ENCODE results near the gene VSIG10L.

VSIG10L gene

DNA sequence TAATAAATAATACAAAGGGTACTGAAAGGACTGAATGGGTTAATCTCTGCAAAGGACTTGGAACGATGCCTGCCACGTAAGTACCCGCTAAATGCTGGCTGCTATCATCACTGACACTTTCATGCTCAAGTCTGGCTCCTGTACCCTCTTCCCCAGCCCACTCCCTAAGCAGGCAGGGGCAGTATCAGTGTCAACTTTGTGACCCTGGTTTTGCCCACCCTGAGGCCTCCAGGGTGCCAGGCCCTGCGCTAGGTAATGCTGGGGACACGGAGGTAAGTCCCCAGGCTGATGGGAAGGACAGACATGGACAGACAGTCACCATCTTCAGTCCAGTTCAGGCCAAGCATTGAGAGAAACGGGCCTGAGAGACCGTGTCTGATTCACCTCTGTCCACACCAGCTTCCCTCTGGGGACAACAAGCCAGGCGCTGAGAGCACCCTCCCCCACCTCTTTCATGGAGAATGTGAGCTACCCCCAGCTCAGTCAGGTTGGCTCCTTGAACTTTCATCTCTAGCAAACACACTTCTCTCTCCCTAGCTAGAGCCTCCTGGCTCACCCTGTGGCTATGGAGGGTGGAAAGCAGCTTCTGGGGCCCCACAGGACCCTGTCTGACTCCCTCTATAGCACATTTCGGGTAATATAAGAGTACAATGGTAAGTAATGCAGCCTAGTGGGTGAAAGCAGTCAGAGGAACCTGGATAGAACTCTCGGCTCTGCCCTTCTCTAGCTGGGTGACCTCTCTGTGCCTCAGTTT, 23.4 kb upstream of the VSIG10L start:
- no peak for DNase-seq (ENCODE audit: low spot score)

DNA sequence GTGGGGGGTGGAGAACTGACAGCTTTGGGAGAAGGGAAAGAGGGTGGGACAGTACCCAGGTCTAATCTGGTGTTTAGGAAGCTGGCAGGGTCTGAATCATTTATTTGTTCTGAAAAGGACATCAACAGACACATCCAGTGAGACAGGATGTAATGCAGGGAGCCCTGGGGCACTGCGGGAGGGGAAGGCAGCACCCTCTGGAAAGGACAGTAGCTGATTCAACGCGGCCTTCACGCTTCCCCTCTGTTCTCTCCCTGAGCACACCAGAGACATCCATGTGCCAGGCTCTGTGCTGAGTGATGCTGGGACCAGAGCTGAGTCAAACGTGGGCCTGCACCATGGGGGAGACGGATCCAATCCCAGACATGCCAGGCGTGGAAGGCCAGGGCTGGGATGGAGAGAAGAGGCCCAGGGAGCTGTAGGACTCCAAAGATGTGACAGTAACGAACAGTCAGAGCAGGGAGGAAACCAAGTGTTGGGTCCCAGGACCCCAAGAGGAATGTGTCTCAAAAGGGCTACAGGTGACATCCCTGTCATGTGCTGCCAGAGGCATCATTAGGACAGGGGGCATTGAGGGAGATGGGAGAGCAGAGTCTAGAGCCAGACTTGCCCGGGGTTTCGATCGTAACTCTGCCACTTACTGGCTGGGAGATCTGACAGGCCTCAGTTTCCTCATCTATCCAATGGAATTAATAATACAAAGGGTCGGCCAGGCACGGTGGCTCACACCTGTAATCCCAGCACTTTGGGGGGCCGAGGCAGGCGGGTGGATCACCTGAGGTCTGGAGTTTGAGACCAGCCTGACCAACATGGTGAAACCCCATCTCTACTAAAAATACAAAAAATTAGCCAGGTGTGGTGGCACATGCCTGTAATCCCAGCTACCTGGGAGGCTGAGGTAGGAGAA, 22.5 kb upstream of the VSIG10L start:
- no peak for DNase-seq (ENCODE audit: low spot score)

DNA sequence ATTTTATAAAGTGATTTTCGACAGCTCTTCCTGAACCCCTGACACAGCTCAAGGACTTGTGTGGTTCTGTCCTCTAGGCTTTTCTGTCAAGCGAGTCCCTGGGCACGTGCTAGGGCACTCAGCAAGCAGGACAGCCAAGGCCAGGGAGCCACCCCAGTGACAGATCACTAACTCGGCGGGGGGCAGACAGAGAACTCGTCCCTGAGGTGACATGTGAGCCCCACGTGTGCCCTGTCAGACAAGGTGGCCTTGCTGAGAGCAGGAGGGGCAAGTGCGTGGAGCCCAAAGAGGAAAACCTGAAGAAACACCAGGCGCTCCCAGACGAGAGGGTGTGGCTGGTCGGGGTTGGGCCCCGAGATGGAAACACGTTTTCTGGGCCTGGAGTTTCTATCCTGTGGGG, 19.3 kb upstream of the VSIG10L start:
- DNase-seq (ENCODE audit: low spot score), result no peak

DNA sequence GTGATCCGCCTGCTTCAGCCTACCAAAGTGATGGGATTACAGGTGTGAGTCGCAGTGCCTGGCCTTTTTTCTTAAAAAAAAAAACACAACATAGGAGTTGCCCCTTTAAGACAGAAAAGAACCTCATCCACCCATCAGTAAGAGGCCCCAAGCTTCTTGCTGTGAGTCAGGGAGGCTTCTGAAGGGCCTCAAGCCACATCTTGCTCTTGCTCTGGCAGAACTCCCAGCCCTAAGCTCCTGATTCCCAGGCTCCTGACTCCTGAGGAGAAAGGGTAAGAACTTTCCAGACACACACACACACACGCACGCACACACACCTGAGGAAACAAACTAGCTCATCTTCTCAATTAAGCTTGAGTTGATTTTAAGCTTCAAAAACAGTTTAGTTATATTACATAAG, 17.4 kb upstream of the VSIG10L start:
- DNase-seq (ENCODE audit: low spot score), result no peak

DNA sequence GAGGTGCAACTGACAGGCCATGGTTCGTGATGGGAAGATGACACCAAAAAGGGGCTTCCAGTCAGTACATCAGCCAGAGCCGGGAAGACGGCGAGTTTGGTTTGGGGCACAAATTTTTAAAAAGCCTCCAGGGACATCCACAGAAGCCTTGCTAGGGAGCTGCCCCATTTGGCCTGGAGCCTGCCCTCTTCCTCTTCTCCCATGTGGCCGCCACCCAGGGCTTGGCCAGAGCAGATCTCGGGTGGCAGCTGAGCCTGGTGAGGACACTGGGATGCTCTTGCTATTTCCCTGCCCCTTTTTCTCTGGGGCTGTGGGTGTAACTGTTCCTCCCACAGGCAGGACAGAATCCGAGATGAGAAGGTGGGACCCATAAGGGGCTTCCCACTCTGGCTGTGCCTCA, 16.0 kb upstream of the VSIG10L start:
- DNase-seq (ENCODE audit: low spot score), result no peak

GRCh38 chr19:51356159-51356801, 14.3 kb upstream of the VSIG10L start:
- DNase-seq (ENCODE audit: low spot score), result no peak

DNA sequence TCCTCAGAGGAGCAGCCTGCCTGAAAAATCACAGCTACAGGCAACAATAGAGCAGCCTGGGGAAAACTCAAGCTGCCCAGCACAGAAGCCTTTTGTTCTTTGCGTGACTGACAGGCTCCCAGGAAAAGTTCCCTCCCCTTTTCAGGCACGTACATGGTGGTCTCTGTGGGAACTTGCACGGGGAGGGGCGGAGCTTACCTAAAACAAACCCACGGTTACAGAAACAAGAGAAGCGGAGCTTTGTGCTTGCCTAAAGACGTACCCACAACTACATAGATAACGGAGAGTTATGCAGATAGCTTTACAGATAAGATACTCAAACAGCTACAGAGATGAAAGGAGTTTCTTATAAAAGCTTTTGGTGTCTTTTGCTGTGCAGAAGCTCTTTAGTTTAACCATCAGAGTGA, 12.8 kb upstream of the VSIG10L start:
- DNase-seq (ENCODE audit: low spot score), result peak; percentile 60

DNA sequence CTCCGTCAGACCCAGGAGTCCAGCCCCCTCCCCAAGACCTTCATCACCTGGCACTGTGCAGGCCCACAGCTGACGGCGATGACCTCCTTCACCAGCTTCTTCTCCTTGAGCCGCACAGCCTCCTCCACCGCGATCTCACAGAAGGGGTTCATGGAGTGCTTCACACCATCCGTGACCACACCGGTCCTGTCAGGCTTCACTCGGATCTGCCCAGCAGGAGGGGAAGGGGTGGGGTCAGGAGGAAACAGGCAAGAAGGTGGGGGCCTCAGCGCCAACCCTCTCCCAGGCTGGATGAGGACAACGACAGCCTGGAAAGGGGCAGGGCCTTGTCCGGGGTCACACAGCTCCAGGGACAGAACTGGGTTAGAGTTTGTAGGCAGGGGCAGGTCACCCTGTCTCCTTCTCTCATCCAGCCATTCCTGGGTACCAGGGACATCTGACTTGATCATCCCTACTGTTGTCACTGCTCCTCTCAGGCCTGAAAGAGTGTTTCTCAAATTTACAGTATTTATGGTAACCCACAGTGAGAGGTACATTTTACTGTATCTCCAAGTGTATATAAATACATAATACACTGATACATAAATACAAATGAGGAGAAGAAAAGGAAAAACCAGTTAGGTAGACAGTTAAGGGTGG, 12.3 kb upstream of the VSIG10L start:
- no peak for DNase-seq (ENCODE audit: low spot score)

DNA sequence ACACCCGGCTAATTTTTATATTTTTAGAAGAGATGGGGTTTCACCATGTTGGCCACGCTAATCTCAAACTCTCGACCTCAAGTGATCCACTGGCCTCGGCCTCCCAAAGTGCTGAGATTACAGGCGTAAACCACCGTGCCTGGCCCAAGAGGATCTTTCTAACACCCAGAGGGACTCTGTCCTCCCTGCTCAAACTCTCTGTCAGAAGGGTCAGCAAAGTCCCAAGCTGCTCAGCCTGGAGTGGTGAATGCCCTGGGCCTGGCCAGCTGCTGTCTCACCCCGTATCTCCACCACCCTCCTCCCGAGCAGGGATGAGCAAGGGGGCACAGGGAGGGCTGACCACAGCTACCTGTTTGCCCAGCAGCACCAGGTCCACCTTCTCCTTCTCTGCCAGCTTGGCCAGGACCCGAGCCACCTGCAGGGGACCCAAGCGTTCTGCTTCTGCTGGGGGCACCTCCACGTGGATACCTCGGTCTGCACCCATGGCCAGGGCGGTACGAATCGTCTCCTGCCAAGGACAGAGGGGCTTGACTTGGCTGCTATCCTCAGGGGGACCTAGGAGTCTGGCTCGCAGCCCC, 10.9 kb upstream of the VSIG10L start:
- DNase-seq (ENCODE audit: low spot score), result no peak

GRCh38 chr19:51351266-51351990, 9.5 kb upstream of the VSIG10L start:
- no peak for DNase-seq (ENCODE audit: low spot score)

DNA sequence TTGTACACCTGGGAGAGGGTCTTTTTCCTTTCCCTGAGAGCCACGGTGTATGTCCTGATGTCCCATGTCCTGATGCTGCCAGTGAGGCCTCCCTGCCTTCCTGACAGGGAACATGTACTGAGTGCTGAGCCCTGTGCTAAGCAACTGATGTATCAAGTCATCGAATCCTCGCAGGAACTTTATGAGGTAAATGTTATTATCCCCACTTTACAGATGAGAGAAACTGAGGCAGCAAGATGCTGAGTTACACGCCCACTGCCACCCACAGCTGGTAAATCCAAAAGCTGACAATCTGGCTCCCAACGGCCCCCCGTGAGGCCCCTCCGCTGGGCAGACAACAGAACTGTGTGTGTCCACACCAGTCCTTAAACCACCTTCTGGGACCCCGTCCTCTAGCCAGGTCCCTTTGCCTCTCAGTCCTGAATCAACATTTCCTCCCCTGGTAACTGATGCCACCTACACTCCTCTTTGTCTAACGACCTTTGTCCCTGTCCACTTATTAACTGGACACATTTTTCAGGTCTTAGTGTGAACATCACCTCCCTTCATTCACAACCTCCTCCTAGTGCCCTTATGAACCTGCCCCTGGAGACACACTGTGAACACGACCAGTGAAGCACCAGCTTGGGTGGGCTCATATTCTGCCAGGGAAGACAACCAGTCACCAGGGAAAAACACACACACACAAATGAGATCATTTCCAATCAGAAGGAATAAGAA, 5.4 kb upstream of the VSIG10L start:
- DNase-seq (ENCODE audit: low spot score), result no peak

DNA sequence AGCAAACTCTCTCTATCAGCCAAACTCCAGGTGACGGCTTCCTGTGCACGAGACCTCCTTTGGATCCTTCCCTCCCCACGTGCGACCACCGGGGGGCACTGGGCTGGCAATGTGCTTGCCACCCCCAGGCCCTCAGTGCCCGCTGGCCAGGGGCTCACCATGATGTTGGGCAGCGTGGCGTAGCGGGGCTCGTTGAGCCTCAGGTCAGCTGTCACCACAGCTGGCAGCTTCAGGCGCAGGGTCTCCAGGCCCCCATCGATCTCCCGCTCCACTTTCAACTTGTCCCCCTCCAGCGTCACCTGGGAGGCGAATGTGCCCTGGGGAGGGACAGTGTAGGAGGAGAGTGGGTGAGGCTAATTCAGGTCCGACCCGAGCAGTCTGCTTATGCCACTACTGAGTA, 4.8 kb upstream of the VSIG10L start:
- no peak for DNase-seq (ENCODE audit: low spot score)

GRCh38 chr19:51345076-51345620, 3.2 kb upstream of the VSIG10L start:
- no peak for DNase-seq (ENCODE audit: low spot score)

DNA sequence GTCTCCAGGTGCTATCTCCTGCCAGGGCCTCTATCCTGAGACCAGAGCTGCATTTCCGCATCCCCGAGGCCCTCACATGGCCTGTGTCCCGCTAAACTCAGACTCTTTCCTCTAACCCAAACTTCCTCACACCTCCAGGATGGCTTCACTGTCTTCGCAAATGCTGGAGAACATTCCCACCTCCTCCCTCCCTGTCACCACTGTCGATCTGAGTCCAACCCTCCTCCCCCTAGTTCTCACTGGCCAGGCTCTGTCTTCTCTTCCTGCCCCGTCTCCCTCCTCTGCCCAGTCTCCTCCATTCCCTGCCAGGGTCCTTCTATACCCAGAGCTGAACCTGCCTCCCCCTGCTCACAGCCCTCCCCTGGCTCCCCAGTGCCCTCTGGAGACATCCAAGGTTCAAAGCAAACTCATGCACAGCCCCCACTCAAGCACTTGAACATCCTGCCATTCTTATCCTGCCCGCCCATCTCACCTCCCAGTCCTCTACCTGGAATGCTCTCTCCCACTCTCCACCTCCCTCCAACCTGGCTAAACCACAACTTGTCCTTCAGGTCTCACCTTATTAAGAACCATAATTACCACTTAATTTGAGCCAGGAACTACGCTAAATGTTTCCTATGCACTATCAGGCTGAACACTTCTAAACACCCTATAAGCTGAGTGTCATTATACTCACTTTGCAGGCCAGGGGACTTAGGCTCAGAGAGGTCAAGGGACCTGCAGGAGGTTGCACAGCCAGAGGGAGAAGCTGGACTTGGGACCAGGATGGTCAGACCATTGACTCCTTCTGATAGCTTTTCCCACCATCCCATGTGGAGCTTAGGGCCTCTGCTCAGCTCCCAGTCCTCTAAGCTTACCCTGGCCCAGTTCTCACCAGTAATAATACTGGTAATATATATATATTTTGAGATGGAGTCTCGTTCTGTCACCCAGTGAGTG, 961 bp upstream of the VSIG10L start:
- no peak for DNase-seq (ENCODE audit: low spot score)

GRCh38 chr19:51341066-51341465, 873 bp downstream of the VSIG10L start:
- no peak for DNase-seq (ENCODE audit: low spot score)

- DNase-seq (ENCODE audit: low spot score), result peak; percentile 93
These were observed 2.0 kb downstream of the VSIG10L start for GRCh38 chr19:51339687-51340656.

DNA sequence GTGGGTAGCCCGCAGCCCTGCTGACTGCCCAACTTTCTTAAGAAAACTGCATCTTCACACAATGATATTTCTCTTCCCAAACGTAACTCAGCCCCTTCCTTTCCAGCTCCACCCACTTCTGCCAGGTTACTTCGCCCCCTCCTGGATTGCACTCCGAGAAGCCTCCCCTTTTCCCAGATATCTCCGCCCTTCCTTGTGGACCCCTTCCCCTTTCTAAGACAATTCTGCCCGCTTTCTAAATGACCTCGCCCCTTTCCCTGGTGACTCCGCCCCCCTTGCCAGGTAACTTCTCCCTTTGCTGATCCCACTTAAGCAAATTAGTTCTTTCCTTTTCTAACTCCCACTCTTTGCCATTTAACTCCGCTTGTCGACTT, 2.6 kb downstream of the VSIG10L start:
- no peak for DNase-seq (ENCODE audit: low spot score)
